Measurements from ENCODE around the gene CASQ2. TPM values are rescaled to one million over a fixed set of nuclear protein-coding genes. Genes with fewer than 3 reads are reported as not detected.

The CASQ2 gene
- total RNA-seq, 1 experiment from 2014 or later: not detected

DNA sequence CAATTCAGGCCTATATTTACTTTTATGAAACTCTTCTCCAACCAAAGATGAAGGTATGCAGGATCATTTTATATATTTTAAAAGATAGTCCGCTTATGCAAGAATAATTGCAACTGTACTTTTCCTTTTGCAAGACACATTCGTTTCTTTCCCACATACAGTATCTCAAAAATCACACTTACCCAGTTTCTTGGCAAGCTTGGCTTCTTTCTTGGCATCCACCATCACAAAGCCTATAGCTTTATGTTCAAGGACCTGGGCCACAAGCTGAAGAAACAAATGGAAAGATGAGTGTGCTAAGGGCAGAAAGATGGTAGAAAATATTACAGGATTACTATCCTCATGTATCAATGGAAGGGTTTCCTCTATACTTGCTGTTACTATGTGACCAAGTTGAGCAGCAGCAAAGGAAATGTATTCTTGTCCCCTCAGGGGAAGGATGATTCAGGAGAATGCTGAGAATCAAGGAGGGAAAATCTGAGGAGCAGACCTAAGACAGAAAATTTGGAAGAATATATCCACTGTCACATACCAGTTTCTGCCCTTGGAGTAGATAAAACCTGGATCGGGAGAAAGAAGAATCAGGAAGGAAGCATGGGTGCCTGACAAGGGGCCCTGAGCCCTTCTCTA, 23.8 kb downstream of the CASQ2 start:
- ATAC-seq (no peak), DNase-seq (ENCODE audit: low read depth, low spot score) (no peak)
- Histone ChIP-seq H3K9ac (ENCODE audit: low read length) (no peak overlapping the region), H3K4me2 (ENCODE audit: low read length) (no peak overlapping the region), H4K20me1 (ENCODE audit: insufficient read depth) (no peaks in the 10 kb centered on the region), H3K27me3 (ENCODE audit: insufficient read depth, low read length) (no peaks in the 10 kb centered on the region), H3K79me2 (ENCODE audit: insufficient read depth, low read length) (no peaks in the 10 kb centered on the region), H3K9me2 (ENCODE audit: insufficient read depth) (no peaks in the 10 kb centered on the region), H3K4me1 (ENCODE audit: control insufficient read depth in 1 of 2, insufficient read depth in 2 of 2, low read length in 2 of 2) (peaks cover 7 to 9% of the 10 kb centered on the region in 2 experiments; a peak in 2 of 4 replicates), H3K36me3 (ENCODE audit: control insufficient read depth in 1 of 2, insufficient read depth in 2 of 2, low read length in 2 of 2) (no peaks in the 10 kb centered on the region), H3K4me3 (replicated peaks in 1 of 2; ENCODE audit: low read depth in 1 of 2, low read length in 2 of 2) (no peak overlapping the region), H2AFZ (ENCODE audit: low read depth, low read length, poor library complexity, severe bottlenecking) (no peak overlapping the region), H3K27ac (ENCODE audit: low read depth, low read length) (no peak overlapping the region), H3K9me3 (ENCODE audit: control insufficient read depth in 1 of 2, insufficient read depth in 1 of 2, low read depth in 1 of 2, low read length in 2 of 2) (no peaks in the 10 kb centered on the region)
- intact Hi-C loops (cut with micrococcal nuclease): no loop called here
- POLR2A ChIA-PET: no interaction called here
- TF ChIP-seq YY1 (IDR thresholded peaks at IDR 0.05; ENCODE audit: extremely low read depth, insufficient replicate concordance, low read depth, low read length) (no peak), CEBPB (IDR thresholded peaks at IDR 0.05; ENCODE audit: low read depth) (no peak), TCF7L2 (IDR thresholded peaks at IDR 0.05; ENCODE audit: borderline replicate concordance, extremely low read depth, insufficient read depth, insufficient read length) (no peak), RAD21 (IDR thresholded peaks at IDR 0.05; ENCODE audit: low read depth) (no peak), POLR2A (IDR thresholded peaks at IDR 0.05; ENCODE audit: borderline replicate concordance, extremely low read depth, insufficient read depth, insufficient read length) (no peak), SP1 (IDR thresholded peaks at IDR 0.05; ENCODE audit: low read depth) (no peak)
- TF ChIP-seq, protein P1, sequence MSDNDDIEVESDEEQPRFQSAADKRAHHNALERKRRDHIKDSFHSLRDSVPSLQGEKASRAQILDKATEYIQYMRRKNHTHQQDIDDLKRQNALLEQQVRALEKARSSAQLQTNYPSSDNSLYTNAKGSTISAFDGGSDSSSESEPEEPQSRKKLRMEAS (IDR thresholded peaks at IDR 0.05): no peak
- CTCF ChIA-PET: interaction anchor here (1.7 kb wide), 1 partner anchor 38 kb away, joined by 5 read pairs; no protein-coding TSS in a partner anchor
- RAD21 ChIA-PET (ENCODE audit: low non-redundant PET in 1 of 2, low total read pairs in 2 of 2, uncharacterized antibody in 2 of 2, unreplicated experiment in 2 of 2): no interaction called here
- BruUV-seq (replicated peaks): no TSS peak

- ChIA-PET POLR2A (no interaction called here), CTCF (interaction anchor here (1.0 to 1.5 kb wide), 2 partner anchors 34 to 35 kb away, joined by 3 read pairs; no protein-coding TSS in a partner anchor), RAD21 (ENCODE audit: low non-redundant PET in 1 of 2, low total read pairs in 2 of 2, uncharacterized antibody in 2 of 2, unreplicated experiment in 2 of 2) (no interaction called here)
- Histone ChIP-seq H3K36me3 (ENCODE audit: control insufficient read depth in 1 of 2, insufficient read depth in 2 of 2, low read length in 2 of 2) (no peaks in the 10 kb centered on the region), H3K27me3 (ENCODE audit: insufficient read depth, low read length) (no peaks in the 10 kb centered on the region), H4K20me1 (ENCODE audit: insufficient read depth) (no peaks in the 10 kb centered on the region), H3K9me2 (ENCODE audit: insufficient read depth) (no peaks in the 10 kb centered on the region), H3K4me3 (replicated peaks in 1 of 2; ENCODE audit: low read depth in 1 of 2, low read length in 2 of 2) (no peak overlapping the region), H2AFZ (ENCODE audit: low read depth, low read length, poor library complexity, severe bottlenecking) (no peak overlapping the region), H3K9ac (ENCODE audit: low read length) (no peak overlapping the region), H3K9me3 (ENCODE audit: control insufficient read depth in 1 of 2, insufficient read depth in 1 of 2, low read depth in 1 of 2, low read length in 2 of 2) (no peaks in the 10 kb centered on the region), H3K4me2 (ENCODE audit: low read length) (no peak overlapping the region), H3K4me1 (ENCODE audit: control insufficient read depth in 1 of 2, insufficient read depth in 2 of 2, low read length in 2 of 2) (no peaks in the 10 kb centered on the region), H3K79me2 (ENCODE audit: insufficient read depth, low read length) (no peaks in the 10 kb centered on the region), H3K27ac (ENCODE audit: low read depth, low read length) (no peak overlapping the region)
- no peak for TF ChIP-seq ZBTB33 (IDR thresholded peaks at IDR 0.05; ENCODE audit: extremely low read depth, insufficient replicate concordance, low read length)
- TF ChIP-seq SP1 (IDR thresholded peaks at IDR 0.05; ENCODE audit: low read depth): no peak
- TF ChIP-seq, protein P2, sequence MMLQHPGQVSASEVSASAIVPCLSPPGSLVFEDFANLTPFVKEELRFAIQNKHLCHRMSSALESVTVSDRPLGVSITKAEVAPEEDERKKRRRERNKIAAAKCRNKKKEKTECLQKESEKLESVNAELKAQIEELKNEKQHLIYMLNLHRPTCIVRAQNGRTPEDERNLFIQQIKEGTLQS (IDR thresholded peaks at IDR 0.05): no peak
- no peak for TF ChIP-seq FOSL1 (IDR thresholded peaks at IDR 0.05; ENCODE audit: low read depth)
- TF ChIP-seq, protein P1 (IDR thresholded peaks at IDR 0.05): no peak
- no peak for TF ChIP-seq SRF (IDR thresholded peaks at IDR 0.05; ENCODE audit: low read depth)
- no peak for TF ChIP-seq EZH2phosphoT487 (IDR thresholded peaks at IDR 0.05; ENCODE audit: borderline replicate concordance)
- TF ChIP-seq CEBPB (IDR thresholded peaks at IDR 0.05; ENCODE audit: low read depth): no peak
- TF ChIP-seq ZNF274 (IDR thresholded peaks at IDR 0.05; ENCODE audit: low read depth, low read length): no peak
- TF ChIP-seq CBX3 (IDR thresholded peaks at IDR 0.05; ENCODE audit: low read depth): no peak
- no peak for TF ChIP-seq ELF1 (IDR thresholded peaks at IDR 0.05; ENCODE audit: borderline replicate concordance, low read depth)
- no peak for TF ChIP-seq POLR2A (IDR thresholded peaks at IDR 0.05; ENCODE audit: borderline replicate concordance, extremely low read depth, insufficient read depth, insufficient read length)
- ATAC-seq (no peak), DNase-seq (ENCODE audit: low read depth, low spot score) (no peak)
- no TSS peak for BruUV-seq (replicated peaks)
- intact Hi-C loops (cut with micrococcal nuclease): no loop called here
Measured at GRCh38 chr1:115740811-115741210, 27.7 kb downstream of the CASQ2 start.
